ENCODE results near the gene HCST.
"Not testable (repeated sequence)": the region's sequence is repeated elsewhere in the genome, so short reads cannot be mapped to it uniquely, and the experiment has no call there.

The HCST gene

DNA sequence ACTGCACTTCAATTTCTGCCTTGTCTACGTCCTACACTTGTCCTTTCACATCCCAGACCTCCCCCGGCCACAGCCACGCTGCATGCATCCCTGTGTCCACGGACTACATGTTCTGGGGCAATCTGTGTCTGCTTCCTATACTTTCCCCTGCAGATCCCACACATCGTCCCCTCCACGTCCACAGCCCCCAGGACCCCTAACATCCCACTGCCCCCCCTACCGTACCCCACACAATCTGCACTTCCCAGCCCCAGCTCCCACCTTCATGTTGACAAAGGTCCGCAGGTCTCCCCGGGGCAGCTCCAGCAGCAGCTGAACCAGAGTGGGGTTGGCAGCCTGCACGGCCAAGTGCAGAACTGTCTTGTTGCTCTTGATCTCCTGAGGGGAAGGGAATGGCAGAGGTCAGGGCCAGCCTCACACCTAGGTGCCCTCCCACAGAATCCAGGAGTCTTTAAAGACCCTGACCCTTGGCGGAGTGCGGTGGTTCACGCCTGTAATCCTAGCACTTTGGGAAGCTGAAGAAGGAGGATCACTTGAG is 12.1 kb upstream of the HCST start:
- in situ Hi-C loops (cut with HindIII; ENCODE audit: low pct_ligation_motif_present, low sequenced_read_pairs), result no loop called here
- DNase-seq, result no peak
- H3K27me3 ChIP-seq (replicated peaks), result no peaks in the 10 kb centered on the region
- peaks cover 32% of the 10 kb centered on the region for H3K36me3 ChIP-seq (replicated peaks)
- TF ChIP-seq CTCF (IDR thresholded peaks at IDR 0.05; ENCODE audit: low read depth, low read length, missing control alignments), result no peak
- H3K27ac ChIP-seq, result no peak overlapping the region
- no peak overlapping the region for H3K4me3 ChIP-seq (ENCODE audit: low read depth, low read length)

GRCh38 chr19:35891819-35892218 is 10.5 kb upstream of the HCST start:
- H3K27me3 ChIP-seq (replicated peaks); DNase-seq; H3K4me3 ChIP-seq (ENCODE audit: low read depth, low read length); H3K27ac ChIP-seq; in situ Hi-C loops (cut with HindIII; ENCODE audit: low pct_ligation_motif_present, low sequenced_read_pairs): not testable (repeated sequence)
- H3K36me3 ChIP-seq (replicated peaks), result peaks cover 39% of the 10 kb centered on the region

- H3K27me3 ChIP-seq (replicated peaks), result no peaks in the 10 kb centered on the region
- H3K27ac ChIP-seq, result no peak overlapping the region
- DNase-seq, result no peak
- no peak overlapping the region for H3K4me3 ChIP-seq (ENCODE audit: low read depth, low read length)
- in situ Hi-C loops (cut with HindIII; ENCODE audit: low pct_ligation_motif_present, low sequenced_read_pairs), result no loop called here
- peaks cover 25% of the 10 kb centered on the region for H3K36me3 ChIP-seq (replicated peaks)
- TF ChIP-seq CTCF (IDR thresholded peaks at IDR 0.05; ENCODE audit: low read depth, low read length, missing control alignments), result no peak
Measured at GRCh38 chr19:35894342-35894741, 8.0 kb upstream of the HCST start.

GRCh38 chr19:35895911-35896642 is 6.3 kb upstream of the HCST start:
- DNase-seq, result no peak
- in situ Hi-C loops (cut with HindIII; ENCODE audit: low pct_ligation_motif_present, low sequenced_read_pairs), result no loop called here
- no peak overlapping the region for H3K27ac ChIP-seq
- TF ChIP-seq CTCF (IDR thresholded peaks at IDR 0.05; ENCODE audit: low read depth, low read length, missing control alignments), result no peak
- H3K36me3 ChIP-seq (replicated peaks), result peaks cover 18% of the 10 kb centered on the region
- H3K4me3 ChIP-seq (ENCODE audit: low read depth, low read length), result no peak overlapping the region
- no peaks in the 10 kb centered on the region for H3K27me3 ChIP-seq (replicated peaks)

DNA sequence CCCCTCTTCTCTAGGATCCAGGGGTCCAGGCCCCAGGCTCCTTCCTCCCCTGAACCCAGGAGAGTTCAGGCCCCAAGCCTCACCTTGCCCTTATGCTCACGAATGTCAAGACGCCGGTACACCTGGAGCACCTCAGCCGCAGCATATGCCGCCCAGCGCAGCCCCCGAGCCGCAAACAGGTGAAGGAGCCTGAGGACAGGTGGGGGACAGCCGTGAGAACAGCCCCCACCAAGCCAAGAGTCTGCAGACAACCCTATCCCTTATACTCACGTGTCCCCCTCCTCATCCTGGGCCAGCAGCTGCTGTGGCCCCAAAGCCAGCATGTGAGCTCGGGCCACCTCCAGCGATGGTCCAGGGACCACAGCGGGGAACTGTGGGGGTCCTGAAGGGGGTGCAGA is 5.7 kb upstream of the HCST start:
- TF ChIP-seq CTCF (IDR thresholded peaks at IDR 0.05; ENCODE audit: low read depth, low read length, missing control alignments), result no peak
- in situ Hi-C loops (cut with HindIII; ENCODE audit: low pct_ligation_motif_present, low sequenced_read_pairs), result no loop called here
- no peak overlapping the region for H3K4me3 ChIP-seq (ENCODE audit: low read depth, low read length)
- DNase-seq, result no peak
- H3K27me3 ChIP-seq (replicated peaks), result no peaks in the 10 kb centered on the region
- H3K27ac ChIP-seq, result no peak overlapping the region
- H3K36me3 ChIP-seq (replicated peaks), result peaks cover 18% of the 10 kb centered on the region

GRCh38 chr19:35897706-35898451 is 4.5 kb upstream of the HCST start:
- Histone ChIP-seq H3K27me3 (replicated peaks) (no peaks in the 10 kb centered on the region), H3K27ac (no peak overlapping the region), H3K4me3 (ENCODE audit: low read depth, low read length) (peak overlapping the region; percentile 74), H3K36me3 (replicated peaks) (peaks cover 17% of the 10 kb centered on the region)
- in situ Hi-C loops (cut with HindIII; ENCODE audit: low pct_ligation_motif_present, low sequenced_read_pairs), result no loop called here
- no peak for DNase-seq
- TF ChIP-seq CTCF (IDR thresholded peaks at IDR 0.05; ENCODE audit: low read depth, low read length, missing control alignments), result no peak
